ENCODE data around the gene CNTN5. TPM values are rescaled to one million over a fixed set of nuclear protein-coding genes. Genes with fewer than 3 reads are reported as not detected.

The CNTN5 gene
- total and polyA plus RNA-seq, 10 of the 15 experiments (the other 5 are each of a cell fraction or from before 2014, with no cell fraction given): 0.01 TPM; not detected in 9

DNA sequence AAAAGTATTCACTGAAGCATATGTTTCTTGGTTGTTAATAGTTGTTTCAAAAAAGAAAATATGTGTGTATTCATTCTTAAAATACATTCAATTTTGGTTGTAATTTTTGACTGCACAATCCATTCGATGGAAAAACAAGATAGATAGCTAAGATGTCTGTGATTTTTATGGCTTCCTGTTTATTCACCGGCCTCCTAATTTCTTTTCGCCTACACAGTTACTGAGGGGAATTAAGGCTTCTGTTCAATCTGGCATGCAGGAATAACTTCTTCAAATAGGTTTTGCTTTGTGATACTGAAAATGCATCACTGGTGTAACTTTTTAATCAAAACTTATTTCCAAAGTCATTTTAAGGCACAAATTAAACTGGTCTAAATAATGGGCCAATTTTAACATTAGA is 1375.5 kb downstream of the CNTN5 start (continued):
- TF ChIP-seq, protein P1, sequence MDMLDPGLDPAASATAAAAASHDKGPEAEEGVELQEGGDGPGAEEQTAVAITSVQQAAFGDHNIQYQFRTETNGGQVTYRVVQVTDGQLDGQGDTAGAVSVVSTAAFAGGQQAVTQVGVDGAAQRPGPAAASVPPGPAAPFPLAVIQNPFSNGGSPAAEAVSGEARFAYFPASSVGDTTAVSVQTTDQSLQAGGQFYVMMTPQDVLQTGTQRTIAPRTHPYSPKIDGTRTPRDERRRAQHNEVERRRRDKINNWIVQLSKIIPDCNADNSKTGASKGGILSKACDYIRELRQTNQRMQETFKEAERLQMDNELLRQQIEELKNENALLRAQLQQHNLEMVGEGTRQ (IDR thresholded peaks at IDR 0.05; ENCODE audit: borderline replicate concordance, low read depth, low read length): no peak
- TF ChIP-seq, protein P2, sequence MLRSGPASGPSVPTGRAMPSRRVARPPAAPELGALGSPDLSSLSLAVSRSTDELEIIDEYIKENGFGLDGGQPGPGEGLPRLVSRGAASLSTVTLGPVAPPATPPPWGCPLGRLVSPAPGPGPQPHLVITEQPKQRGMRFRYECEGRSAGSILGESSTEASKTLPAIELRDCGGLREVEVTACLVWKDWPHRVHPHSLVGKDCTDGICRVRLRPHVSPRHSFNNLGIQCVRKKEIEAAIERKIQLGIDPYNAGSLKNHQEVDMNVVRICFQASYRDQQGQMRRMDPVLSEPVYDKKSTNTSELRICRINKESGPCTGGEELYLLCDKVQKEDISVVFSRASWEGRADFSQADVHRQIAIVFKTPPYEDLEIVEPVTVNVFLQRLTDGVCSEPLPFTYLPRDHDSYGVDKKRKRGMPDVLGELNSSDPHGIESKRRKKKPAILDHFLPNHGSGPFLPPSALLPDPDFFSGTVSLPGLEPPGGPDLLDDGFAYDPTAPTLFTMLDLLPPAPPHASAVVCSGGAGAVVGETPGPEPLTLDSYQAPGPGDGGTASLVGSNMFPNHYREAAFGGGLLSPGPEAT (IDR thresholded peaks at IDR 0.05; ENCODE audit: low read depth): no peak
- TF ChIP-seq, protein P3, sequence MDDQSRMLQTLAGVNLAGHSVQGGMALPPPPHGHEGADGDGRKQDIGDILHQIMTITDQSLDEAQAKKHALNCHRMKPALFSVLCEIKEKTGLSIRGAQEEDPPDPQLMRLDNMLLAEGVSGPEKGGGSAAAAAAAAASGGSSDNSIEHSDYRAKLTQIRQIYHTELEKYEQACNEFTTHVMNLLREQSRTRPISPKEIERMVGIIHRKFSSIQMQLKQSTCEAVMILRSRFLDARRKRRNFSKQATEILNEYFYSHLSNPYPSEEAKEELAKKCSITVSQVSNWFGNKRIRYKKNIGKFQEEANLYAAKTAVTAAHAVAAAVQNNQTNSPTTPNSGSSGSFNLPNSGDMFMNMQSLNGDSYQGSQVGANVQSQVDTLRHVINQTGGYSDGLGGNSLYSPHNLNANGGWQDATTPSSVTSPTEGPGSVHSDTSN (IDR thresholded peaks at IDR 0.05; ENCODE audit: insufficient replicate concordance, low read depth, low read length): no peak
- TF ChIP-seq POLR2A (IDR thresholded peaks at IDR 0.05; ENCODE audit: low read depth, low read length) (no peak), MXI1 (IDR thresholded peaks at IDR 0.05; ENCODE audit: low read depth, low read length) (no peak), NBN (IDR thresholded peaks at IDR 0.05) (no peak)
- TF ChIP-seq, protein P4, sequence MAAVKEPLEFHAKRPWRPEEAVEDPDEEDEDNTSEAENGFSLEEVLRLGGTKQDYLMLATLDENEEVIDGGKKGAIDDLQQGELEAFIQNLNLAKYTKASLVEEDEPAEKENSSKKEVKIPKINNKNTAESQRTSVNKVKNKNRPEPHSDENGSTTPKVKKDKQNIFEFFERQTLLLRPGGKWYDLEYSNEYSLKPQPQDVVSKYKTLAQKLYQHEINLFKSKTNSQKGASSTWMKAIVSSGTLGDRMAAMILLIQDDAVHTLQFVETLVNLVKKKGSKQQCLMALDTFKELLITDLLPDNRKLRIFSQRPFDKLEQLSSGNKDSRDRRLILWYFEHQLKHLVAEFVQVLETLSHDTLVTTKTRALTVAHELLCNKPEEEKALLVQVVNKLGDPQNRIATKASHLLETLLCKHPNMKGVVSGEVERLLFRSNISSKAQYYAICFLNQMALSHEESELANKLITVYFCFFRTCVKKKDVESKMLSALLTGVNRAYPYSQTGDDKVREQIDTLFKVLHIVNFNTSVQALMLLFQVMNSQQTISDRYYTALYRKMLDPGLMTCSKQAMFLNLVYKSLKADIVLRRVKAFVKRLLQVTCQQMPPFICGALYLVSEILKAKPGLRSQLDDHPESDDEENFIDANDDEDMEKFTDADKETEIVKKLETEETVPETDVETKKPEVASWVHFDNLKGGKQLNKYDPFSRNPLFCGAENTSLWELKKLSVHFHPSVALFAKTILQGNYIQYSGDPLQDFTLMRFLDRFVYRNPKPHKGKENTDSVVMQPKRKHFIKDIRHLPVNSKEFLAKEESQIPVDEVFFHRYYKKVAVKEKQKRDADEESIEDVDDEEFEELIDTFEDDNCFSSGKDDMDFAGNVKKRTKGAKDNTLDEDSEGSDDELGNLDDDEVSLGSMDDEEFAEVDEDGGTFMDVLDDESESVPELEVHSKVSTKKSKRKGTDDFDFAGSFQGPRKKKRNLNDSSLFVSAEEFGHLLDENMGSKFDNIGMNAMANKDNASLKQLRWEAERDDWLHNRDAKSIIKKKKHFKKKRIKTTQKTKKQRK (IDR thresholded peaks at IDR 0.05; ENCODE audit: low read depth, low read length): no peak
